Measurements from ENCODE around the gene CCDC93.
A peak's percentile ranks its signal among the peaks of the same experiment; 100 is the strongest.

CCDC93 gene

DNA sequence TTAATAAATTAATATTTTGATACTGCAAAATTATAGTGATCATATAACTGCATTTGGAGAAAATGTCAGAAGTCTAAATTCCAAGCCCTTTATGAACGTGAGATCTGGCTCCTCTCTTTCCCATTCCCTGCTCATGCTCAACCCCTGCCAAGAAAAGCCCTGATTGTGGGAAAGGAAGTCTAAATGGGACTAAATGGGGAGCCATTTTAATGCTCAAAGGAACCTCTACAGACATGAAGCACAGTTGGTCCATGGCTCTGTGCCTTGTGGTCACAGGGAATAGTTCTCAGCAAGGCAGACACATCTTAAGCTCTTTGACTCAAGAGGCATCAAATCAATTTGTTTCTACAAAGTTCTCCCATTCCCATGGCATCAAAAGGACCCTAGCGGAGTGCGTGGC lies 45.1 kb upstream of the CCDC93 start:
- Histone ChIP-seq H4K5ac (ENCODE audit: low read length) (peak overlapping the region; percentile 21), H3K36me3 (ENCODE audit: control insufficient read depth, insufficient read depth, low read length) (no peaks in the 10 kb centered on the region), H3K4me1 (ENCODE audit: control insufficient read depth, low read depth, low read length) (peaks cover 11% of the 10 kb centered on the region), H3K79me1 (ENCODE audit: low read length) (no peaks in the 10 kb centered on the region), H3K23ac (ENCODE audit: low read length) (no peak overlapping the region), H3K4me2 (ENCODE audit: low read length) (no peak overlapping the region), H3K9ac (ENCODE audit: low read length) (no peak overlapping the region), H3K79me2 (ENCODE audit: control insufficient read depth, insufficient read depth, low read length) (no peaks in the 10 kb centered on the region), H2BK15ac (replicated peaks; ENCODE audit: low read depth) (no peak overlapping the region), H3K4me3 (ENCODE audit: low read length) (no peak overlapping the region), H2AK5ac (ENCODE audit: low read length) (no peak overlapping the region), H3K18ac (ENCODE audit: low read length) (no peak overlapping the region), H3K27ac (ENCODE audit: low read depth, low read length) (no peak overlapping the region), H2BK5ac (ENCODE audit: low read length) (no peak overlapping the region), H3K4ac (ENCODE audit: low read depth, low read length) (no peak overlapping the region), H3K27me3 (ENCODE audit: insufficient read depth, low read length, poor library complexity) (no peaks in the 10 kb centered on the region), H2BK120ac (ENCODE audit: low read depth, low read length) (no peak overlapping the region), H4K8ac (ENCODE audit: low read depth, low read length) (no peak overlapping the region), H3K56ac (ENCODE audit: low read length) (no peak overlapping the region)
- WGBS (ENCODE audit: extremely low coverage, insufficient coverage, low lambda C conversion rate) = no CpG with 5 or more reads among the region's 3 CpGs
- DNase-seq = no peak

DNA sequence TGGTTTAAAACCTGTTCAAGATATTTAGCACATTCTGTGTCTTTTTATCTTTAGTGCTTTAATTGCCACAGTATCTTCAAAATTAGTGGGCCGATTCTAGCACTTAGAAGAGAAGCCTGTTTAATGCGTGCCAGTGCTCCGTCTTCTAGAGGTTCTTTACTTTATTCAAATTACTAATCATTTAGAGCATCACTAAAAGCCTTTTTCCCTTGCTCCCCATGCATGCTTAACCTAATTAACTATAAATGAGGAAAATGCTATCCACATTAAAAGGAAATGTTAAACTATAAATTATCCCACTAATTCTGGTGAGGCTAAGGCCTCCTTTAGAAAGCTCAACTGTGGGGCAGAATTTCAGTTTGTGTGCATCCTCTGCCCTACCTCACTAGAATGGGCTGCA lies 42.9 kb upstream of the CCDC93 start:
- peaks cover 11% of the 10 kb centered on the region for H3K4me1 ChIP-seq (ENCODE audit: control insufficient read depth, low read depth, low read length)
- H2BK15ac ChIP-seq (replicated peaks; ENCODE audit: low read depth) = no peak overlapping the region
- WGBS (ENCODE audit: extremely low coverage, insufficient coverage, low lambda C conversion rate) = no CpG with 5 or more reads among the region's 3 CpGs
- no peak overlapping the region for H4K8ac ChIP-seq (ENCODE audit: low read depth, low read length)
- H3K23ac ChIP-seq (ENCODE audit: low read length) = no peak overlapping the region
- no peak overlapping the region for H3K4me3 ChIP-seq (ENCODE audit: low read length)
- no peak overlapping the region for H3K9ac ChIP-seq (ENCODE audit: low read length)
- no peak overlapping the region for H3K4ac ChIP-seq (ENCODE audit: low read depth, low read length)
- H3K56ac ChIP-seq (ENCODE audit: low read length) = no peak overlapping the region
- no peak overlapping the region for H3K27ac ChIP-seq (ENCODE audit: low read depth, low read length)
- no peaks in the 10 kb centered on the region for H3K36me3 ChIP-seq (ENCODE audit: control insufficient read depth, insufficient read depth, low read length)
- H2AK5ac ChIP-seq (ENCODE audit: low read length) = no peak overlapping the region
- DNase-seq = no peak
- H2BK120ac ChIP-seq (ENCODE audit: low read depth, low read length) = no peak overlapping the region
- no peaks in the 10 kb centered on the region for H3K27me3 ChIP-seq (ENCODE audit: insufficient read depth, low read length, poor library complexity)
- H3K4me2 ChIP-seq (ENCODE audit: low read length) = no peak overlapping the region
- no peaks in the 10 kb centered on the region for H3K79me2 ChIP-seq (ENCODE audit: control insufficient read depth, insufficient read depth, low read length)
- H3K18ac ChIP-seq (ENCODE audit: low read length) = no peak overlapping the region
- no peak overlapping the region for H4K5ac ChIP-seq (ENCODE audit: low read length)
- H3K79me1 ChIP-seq (ENCODE audit: low read length) = no peaks in the 10 kb centered on the region
- H2BK5ac ChIP-seq (ENCODE audit: low read length) = no peak overlapping the region

GRCh38 chr2:118056165-118056534 lies 42.3 kb upstream of the CCDC93 start:
- no peak overlapping the region for H2BK120ac ChIP-seq (ENCODE audit: low read depth, low read length)
- H3K4me1 ChIP-seq (ENCODE audit: control insufficient read depth, low read depth, low read length) = peaks cover 11% of the 10 kb centered on the region
- H3K4me3 ChIP-seq (ENCODE audit: low read length) = no peak overlapping the region
- H2BK5ac ChIP-seq (ENCODE audit: low read length) = peak overlapping the region; percentile 74
- peak; percentile 12 for DNase-seq
- no peak overlapping the region for H2BK15ac ChIP-seq (replicated peaks; ENCODE audit: low read depth)
- no peak overlapping the region for H3K4ac ChIP-seq (ENCODE audit: low read depth, low read length)
- H3K23ac ChIP-seq (ENCODE audit: low read length) = no peak overlapping the region
- no peaks in the 10 kb centered on the region for H3K27me3 ChIP-seq (ENCODE audit: insufficient read depth, low read length, poor library complexity)
- no peaks in the 10 kb centered on the region for H3K79me1 ChIP-seq (ENCODE audit: low read length)
- H3K36me3 ChIP-seq (ENCODE audit: control insufficient read depth, insufficient read depth, low read length) = no peaks in the 10 kb centered on the region
- no peaks in the 10 kb centered on the region for H3K79me2 ChIP-seq (ENCODE audit: control insufficient read depth, insufficient read depth, low read length)
- no peak overlapping the region for H3K9ac ChIP-seq (ENCODE audit: low read length)
- no peak overlapping the region for H4K5ac ChIP-seq (ENCODE audit: low read length)
- no CpG with 5 or more reads among the region's 3 CpGs for WGBS (ENCODE audit: extremely low coverage, insufficient coverage, low lambda C conversion rate)
- H3K18ac ChIP-seq (ENCODE audit: low read length) = no peak overlapping the region
- peak overlapping the region; percentile 43 for H2AK5ac ChIP-seq (ENCODE audit: low read length)
- peak overlapping the region; percentile 6 for H3K27ac ChIP-seq (ENCODE audit: low read depth, low read length)
- H3K4me2 ChIP-seq (ENCODE audit: low read length) = no peak overlapping the region
- peak overlapping the region; percentile 34 for H3K56ac ChIP-seq (ENCODE audit: low read length)
- H4K8ac ChIP-seq (ENCODE audit: low read depth, low read length) = no peak overlapping the region

DNA sequence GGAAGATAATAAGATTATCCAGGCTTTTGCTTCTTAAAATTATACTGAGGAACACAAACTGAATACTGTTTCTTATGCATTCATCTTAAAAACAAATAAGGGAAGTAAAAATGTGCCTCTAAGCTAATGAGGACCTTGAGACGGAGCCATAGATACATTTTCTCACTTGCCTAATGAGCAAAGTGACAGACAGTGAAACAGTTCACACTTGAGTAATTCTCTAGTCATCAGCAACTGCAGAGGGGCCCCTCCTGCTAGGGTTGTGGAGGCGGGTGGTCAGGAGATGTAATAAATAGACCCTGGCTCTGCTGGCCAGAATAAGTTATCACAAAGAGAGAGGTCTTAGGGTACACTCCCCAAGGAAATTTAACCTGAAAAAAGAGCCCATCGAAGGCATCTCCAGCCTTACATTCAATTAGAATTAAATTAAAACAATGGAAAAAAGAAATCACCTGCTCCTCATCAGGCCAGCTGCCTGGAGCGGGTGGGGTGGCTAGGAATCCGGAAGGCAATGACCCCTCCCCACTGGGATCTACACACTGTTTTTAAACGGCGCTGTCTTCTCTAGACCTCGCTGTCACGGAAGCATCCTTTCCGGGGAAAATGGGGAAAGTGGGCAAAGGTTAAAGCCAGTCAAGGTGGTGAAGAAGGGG lies 41.8 kb upstream of the CCDC93 start:
- Histone ChIP-seq H2BK5ac (ENCODE audit: low read length) (peak overlapping the region; percentile 74), H3K9ac (ENCODE audit: low read length) (no peak overlapping the region), H3K4me3 (ENCODE audit: low read length) (no peak overlapping the region), H3K56ac (ENCODE audit: low read length) (peak overlapping the region; percentile 34), H3K4me2 (ENCODE audit: low read length) (no peak overlapping the region), H3K27ac (ENCODE audit: low read depth, low read length) (peak overlapping the region; percentile 6), H4K8ac (ENCODE audit: low read depth, low read length) (no peak overlapping the region), H3K18ac (ENCODE audit: low read length) (no peak overlapping the region), H3K4ac (ENCODE audit: low read depth, low read length) (no peak overlapping the region), H2BK120ac (ENCODE audit: low read depth, low read length) (no peak overlapping the region), H3K23ac (ENCODE audit: low read length) (no peak overlapping the region), H3K27me3 (ENCODE audit: insufficient read depth, low read length, poor library complexity) (no peaks in the 10 kb centered on the region), H3K4me1 (ENCODE audit: control insufficient read depth, low read depth, low read length) (peaks cover 11% of the 10 kb centered on the region), H2BK15ac (replicated peaks; ENCODE audit: low read depth) (no peak overlapping the region), H3K79me2 (ENCODE audit: control insufficient read depth, insufficient read depth, low read length) (no peaks in the 10 kb centered on the region), H4K5ac (ENCODE audit: low read length) (no peak overlapping the region), H3K36me3 (ENCODE audit: control insufficient read depth, insufficient read depth, low read length) (no peaks in the 10 kb centered on the region), H2AK5ac (ENCODE audit: low read length) (peak overlapping the region; percentile 43), H3K79me1 (ENCODE audit: low read length) (no peaks in the 10 kb centered on the region)
- no CpG with 5 or more reads among the region's 10 CpGs for WGBS (ENCODE audit: extremely low coverage, insufficient coverage, low lambda C conversion rate)
- DNase-seq = peak; percentile 55

DNA sequence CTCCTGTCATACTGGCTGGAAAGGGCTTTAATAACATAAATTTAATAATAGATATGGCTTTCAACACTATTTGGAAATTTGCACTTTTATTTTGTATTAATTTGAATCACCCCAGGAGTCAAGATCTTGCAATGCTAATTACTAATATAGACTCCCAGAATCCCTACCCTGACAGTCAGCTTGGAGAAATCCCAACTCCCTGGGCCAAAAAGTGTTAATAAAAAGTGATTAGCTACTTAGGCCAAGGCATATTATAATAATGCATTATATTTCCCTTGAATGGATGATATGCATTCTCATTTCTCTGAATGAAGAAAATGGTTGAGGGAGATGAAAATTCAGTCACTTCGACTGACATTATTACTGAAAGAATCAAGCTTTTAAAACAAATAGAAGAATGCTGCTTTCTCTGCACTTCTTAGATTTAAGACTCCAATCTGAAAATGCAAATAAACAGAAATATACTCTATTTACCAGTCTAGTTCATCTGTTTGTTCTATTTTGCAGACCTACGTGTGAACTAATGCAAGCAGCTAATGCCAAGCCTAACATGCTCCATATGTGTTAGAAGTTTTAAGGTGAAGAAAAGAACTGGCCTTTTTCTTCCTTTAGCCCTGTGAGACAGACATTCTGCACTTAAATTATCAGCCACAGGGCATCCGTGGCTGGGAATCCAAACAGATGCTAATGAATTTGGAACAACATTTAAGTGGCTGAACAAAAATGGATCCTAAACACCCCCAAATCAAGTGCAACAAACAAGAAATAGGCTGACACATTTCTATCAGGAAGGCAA lies 40.5 kb upstream of the CCDC93 start:
- Histone ChIP-seq H3K4me3 (ENCODE audit: low read length) (no peak overlapping the region), H3K56ac (ENCODE audit: low read length) (peak overlapping the region; percentile 47), H3K79me2 (ENCODE audit: control insufficient read depth, insufficient read depth, low read length) (no peaks in the 10 kb centered on the region), H3K18ac (ENCODE audit: low read length) (no peak overlapping the region), H3K27ac (ENCODE audit: low read depth, low read length) (no peak overlapping the region), H3K79me1 (ENCODE audit: low read length) (no peaks in the 10 kb centered on the region), H4K5ac (ENCODE audit: low read length) (no peak overlapping the region), H2BK5ac (ENCODE audit: low read length) (no peak overlapping the region), H3K4me1 (ENCODE audit: control insufficient read depth, low read depth, low read length) (peaks cover 11% of the 10 kb centered on the region), H2AK5ac (ENCODE audit: low read length) (no peak overlapping the region), H3K9ac (ENCODE audit: low read length) (no peak overlapping the region), H2BK120ac (ENCODE audit: low read depth, low read length) (no peak overlapping the region), H2BK15ac (replicated peaks; ENCODE audit: low read depth) (peak overlapping the region; percentile 4), H3K27me3 (ENCODE audit: insufficient read depth, low read length, poor library complexity) (no peaks in the 10 kb centered on the region), H3K36me3 (ENCODE audit: control insufficient read depth, insufficient read depth, low read length) (no peaks in the 10 kb centered on the region), H3K4ac (ENCODE audit: low read depth, low read length) (peak overlapping the region; percentile 66), H3K4me2 (ENCODE audit: low read length) (no peak overlapping the region), H4K8ac (ENCODE audit: low read depth, low read length) (no peak overlapping the region), H3K23ac (ENCODE audit: low read length) (no peak overlapping the region)
- no CpG with 5 or more reads among the region's 3 CpGs for WGBS (ENCODE audit: extremely low coverage, insufficient coverage, low lambda C conversion rate)
- DNase-seq = no peak
